PC-9 (cell line): Measurements from ENCODE around the gene MKX.

Source experiments
- EZH2 ChIP-seq: fragments of 200-600 bp; sonication (generic); IDR thresholded peaks from 2 replicates; pipeline ENCODE4 v1.8.0; 2017; ENCODE audit warnings: antibody characterized with exemption, low read depth
- TF ChIP-seq, protein P1 (sequence below): fragments of 200-600 bp; sonication (generic); conservative IDR thresholded peaks from 2 replicates; pipeline ENCODE4 v1.6.1; 2017; ENCODE audit warnings: mixed run types, antibody characterized with exemption, mild to moderate bottlenecking, moderate library complexity

DNA sequence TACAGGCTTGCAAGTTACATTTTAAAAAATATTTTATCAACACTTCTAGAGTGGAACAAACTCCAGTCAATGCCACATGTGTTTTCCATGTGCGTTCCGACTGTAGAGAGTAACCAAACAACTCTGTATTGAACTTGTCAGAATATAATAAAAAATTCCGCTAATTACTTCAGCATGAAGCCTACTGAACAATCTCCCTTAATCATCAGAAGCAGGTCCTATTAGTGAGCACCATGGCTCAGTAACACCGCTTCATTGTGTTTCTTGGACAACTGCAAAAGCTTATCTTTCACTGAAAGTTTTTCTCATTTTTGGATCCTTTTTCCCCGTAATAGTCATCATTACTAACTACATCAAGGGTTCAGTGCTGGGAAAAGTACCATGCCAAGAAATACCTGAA, 117.0 kb downstream of the MKX start:
- TF ChIP-seq, protein P1, sequence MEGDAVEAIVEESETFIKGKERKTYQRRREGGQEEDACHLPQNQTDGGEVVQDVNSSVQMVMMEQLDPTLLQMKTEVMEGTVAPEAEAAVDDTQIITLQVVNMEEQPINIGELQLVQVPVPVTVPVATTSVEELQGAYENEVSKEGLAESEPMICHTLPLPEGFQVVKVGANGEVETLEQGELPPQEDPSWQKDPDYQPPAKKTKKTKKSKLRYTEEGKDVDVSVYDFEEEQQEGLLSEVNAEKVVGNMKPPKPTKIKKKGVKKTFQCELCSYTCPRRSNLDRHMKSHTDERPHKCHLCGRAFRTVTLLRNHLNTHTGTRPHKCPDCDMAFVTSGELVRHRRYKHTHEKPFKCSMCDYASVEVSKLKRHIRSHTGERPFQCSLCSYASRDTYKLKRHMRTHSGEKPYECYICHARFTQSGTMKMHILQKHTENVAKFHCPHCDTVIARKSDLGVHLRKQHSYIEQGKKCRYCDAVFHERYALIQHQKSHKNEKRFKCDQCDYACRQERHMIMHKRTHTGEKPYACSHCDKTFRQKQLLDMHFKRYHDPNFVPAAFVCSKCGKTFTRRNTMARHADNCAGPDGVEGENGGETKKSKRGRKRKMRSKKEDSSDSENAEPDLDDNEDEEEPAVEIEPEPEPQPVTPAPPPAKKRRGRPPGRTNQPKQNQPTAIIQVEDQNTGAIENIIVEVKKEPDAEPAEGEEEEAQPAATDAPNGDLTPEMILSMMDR = no peak
- no peak for TF ChIP-seq EZH2
